Calu3 (cell line): ENCODE results near the gene STIM1. TPM values are rescaled to one million over a fixed set of nuclear protein-coding genes. Genes with fewer than 3 reads are reported as not detected.

Experiments
- BruUV-seq: library from RNA; stranded (reverse); fragments of 400-500 nt; replicated peaks from 2 replicates; lab custom pipeline; 2021; lab: Mats Ljungman, UMichigan
- CTCF ChIA-PET: fragments of 300-600 bp; sonication (Branson Sonifier 250); formaldehyde crosslinking; loops from one replicate; lab custom pipeline; 2022; ENCODE audit warnings: antibody characterized with exemption; lab: Charles Lee
- DNase-seq: peaks from one replicate; pipeline ENCODE4 v3.0.0; 2022
- H3K27ac Mint-ChIP-seq: one replicate; pipeline ENCODE4 v1.8.0; 2022; ENCODE audit warnings: mixed read lengths; ENCODE audit not compliant: unreplicated experiment
- H3K27me3 Mint-ChIP-seq: one replicate; pipeline ENCODE4 v1.8.0; 2022; ENCODE audit warnings: mixed read lengths; ENCODE audit not compliant: unreplicated experiment
- H3K36me3 Mint-ChIP-seq: one replicate; pipeline ENCODE4 v1.8.0; 2022; ENCODE audit warnings: mild to moderate bottlenecking, moderate library complexity, mixed read lengths; ENCODE audit not compliant: insufficient read depth, unreplicated experiment
- H3K4me1 Mint-ChIP-seq: one replicate; pipeline ENCODE4 v1.8.0; 2022; ENCODE audit warnings: mild to moderate bottlenecking, low read depth, mixed read lengths; ENCODE audit not compliant: unreplicated experiment
- H3K4me3 Mint-ChIP-seq: one replicate; pipeline ENCODE4 v1.8.0; 2022; ENCODE audit warnings: mild to moderate bottlenecking, low read depth, moderate library complexity, mixed read lengths; ENCODE audit not compliant: unreplicated experiment
- H3K9me3 Mint-ChIP-seq: one replicate; pipeline ENCODE4 v1.8.0; 2022; ENCODE audit warnings: low read depth, mixed read lengths; ENCODE audit not compliant: unreplicated experiment
- CTCF ChIP-seq: fragments of 200-600 bp; IDR thresholded peaks from one replicate; pipeline ENCODE4 v1.8.0; 2022; ENCODE audit warnings: antibody characterized with exemption; ENCODE audit not compliant: unreplicated experiment
- intact Hi-C: fragments of 100-400 bp; cut with micrococcal nuclease; formaldehyde crosslinking; loops from one replicate; pipeline ENCODE4 v1.10.0; 2022; ENCODE audit not compliant: unreplicated experiment
- total RNA-seq: library from RNA; stranded (reverse); gene quantifications from 2 replicates; pipeline ENCODE4 v1.2.3, GENCODE V29; 2022

STIM1 gene
- total RNA-seq, 1 experiment from 2014 or later, result 60.1 TPM

- Mint-ChIP-seq H3K9me3 (no peaks in the 10 kb centered on the region), H3K27ac (no peak overlapping the region), H3K36me3 (no peaks in the 10 kb centered on the region), H3K27me3 (no peaks in the 10 kb centered on the region), H3K4me3 (no peak overlapping the region), H3K4me1 (no peaks in the 10 kb centered on the region)
- TF ChIP-seq CTCF, result peak; percentile 71
- CTCF ChIA-PET, result interaction anchor here (0.5 to 4.0 kb wide), 11 partner anchors 9 to 384 kb away, joined by 3 to 50 read pairs (median 3); partner anchors contain the start of genes RHOG and STIM1
- BruUV-seq, result no TSS peak
- intact Hi-C loops, result loop anchor here (1.0 to 5.0 kb wide), 2 partner anchors 145 to 223 kb away; no protein-coding TSS in a partner anchor
- DNase-seq, result peak; percentile 62
Measured at GRCh38 chr11:4072668-4073285, 217.3 kb downstream of the STIM1 start.

- Mint-ChIP-seq H3K36me3 (no peaks in the 10 kb centered on the region), H3K9me3 (no peaks in the 10 kb centered on the region), H3K27me3 (no peaks in the 10 kb centered on the region), H3K4me1 (no peaks in the 10 kb centered on the region), H3K4me3 (no peak overlapping the region), H3K27ac (no peak overlapping the region)
- CTCF ChIA-PET, result interaction anchor here (0.6 to 4.0 kb wide), 4 partner anchors 133 to 373 kb away, joined by 3 to 50 read pairs (median 25); partner anchors contain the start of gene STIM1
- DNase-seq, result no peak
- no TSS peak for BruUV-seq
- intact Hi-C loops, result loop anchor here (5.0 kb wide), 1 partner anchor 147 kb away; no protein-coding TSS in a partner anchor
- TF ChIP-seq CTCF, result no peak
Measured at GRCh38 chr11:4074266-4074665, 218.8 kb downstream of the STIM1 start.

- H3K4me3 Mint-ChIP-seq, result no peak overlapping the region
- H3K27me3 Mint-ChIP-seq, result no peaks in the 10 kb centered on the region
- TF ChIP-seq CTCF, result no peak
- no peak overlapping the region for H3K27ac Mint-ChIP-seq
- BruUV-seq, result no TSS peak
- intact Hi-C loops, result no loop called here
- H3K4me1 Mint-ChIP-seq, result no peaks in the 10 kb centered on the region
- CTCF ChIA-PET, result no interaction called here
- DNase-seq, result no peak
- no peaks in the 10 kb centered on the region for H3K9me3 Mint-ChIP-seq
- H3K36me3 Mint-ChIP-seq, result no peaks in the 10 kb centered on the region
Measured at GRCh38 chr11:4076774-4077173, 221.3 kb downstream of the STIM1 start.

GRCh38 chr11:4083198-4083597 lies 227.7 kb downstream of the STIM1 start:
- TF ChIP-seq CTCF, result no peak
- intact Hi-C loops, result no loop called here
- no peaks in the 10 kb centered on the region for H3K36me3 Mint-ChIP-seq
- H3K4me1 Mint-ChIP-seq, result peaks cover 8% of the 10 kb centered on the region
- no peak for DNase-seq
- BruUV-seq, result no TSS peak
- H3K9me3 Mint-ChIP-seq, result no peaks in the 10 kb centered on the region
- CTCF ChIA-PET, result no interaction called here
- no peak overlapping the region for H3K27ac Mint-ChIP-seq
- no peak overlapping the region for H3K4me3 Mint-ChIP-seq
- no peaks in the 10 kb centered on the region for H3K27me3 Mint-ChIP-seq
